ENCODE results near the gene NADK2.

NADK2 gene

DNA sequence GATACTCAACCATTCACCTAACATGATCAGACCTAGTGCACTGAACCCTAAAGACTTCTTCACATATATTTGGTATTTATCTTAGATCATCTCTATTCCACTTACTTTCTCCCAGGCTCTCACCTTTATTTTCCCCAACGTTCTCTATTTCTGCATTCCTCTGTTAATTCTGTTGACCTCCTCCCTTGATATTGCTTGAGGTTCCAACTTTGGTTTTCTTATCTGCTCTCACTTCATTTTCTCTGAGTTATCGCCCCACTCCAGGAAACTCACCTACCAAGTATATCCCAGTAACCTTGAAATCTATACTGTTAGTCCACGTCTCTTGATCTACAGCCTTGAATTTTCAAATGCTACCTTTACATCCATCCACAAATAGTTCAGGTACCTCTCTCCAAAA, 9.2 kb downstream of the NADK2 start:
- no peaks in the 10 kb centered on the region for H3K9me2 ChIP-seq (replicated peaks; ENCODE audit: control insufficient read depth, low read length)
- H3F3A ChIP-seq (ENCODE audit: control insufficient read depth, insufficient read depth), result peaks cover 5% of the 10 kb centered on the region
- H3K79me2 ChIP-seq (ENCODE audit: control insufficient read depth, low read length), result peaks cover 79% of the 10 kb centered on the region
- TF ChIP-seq, protein P1, sequence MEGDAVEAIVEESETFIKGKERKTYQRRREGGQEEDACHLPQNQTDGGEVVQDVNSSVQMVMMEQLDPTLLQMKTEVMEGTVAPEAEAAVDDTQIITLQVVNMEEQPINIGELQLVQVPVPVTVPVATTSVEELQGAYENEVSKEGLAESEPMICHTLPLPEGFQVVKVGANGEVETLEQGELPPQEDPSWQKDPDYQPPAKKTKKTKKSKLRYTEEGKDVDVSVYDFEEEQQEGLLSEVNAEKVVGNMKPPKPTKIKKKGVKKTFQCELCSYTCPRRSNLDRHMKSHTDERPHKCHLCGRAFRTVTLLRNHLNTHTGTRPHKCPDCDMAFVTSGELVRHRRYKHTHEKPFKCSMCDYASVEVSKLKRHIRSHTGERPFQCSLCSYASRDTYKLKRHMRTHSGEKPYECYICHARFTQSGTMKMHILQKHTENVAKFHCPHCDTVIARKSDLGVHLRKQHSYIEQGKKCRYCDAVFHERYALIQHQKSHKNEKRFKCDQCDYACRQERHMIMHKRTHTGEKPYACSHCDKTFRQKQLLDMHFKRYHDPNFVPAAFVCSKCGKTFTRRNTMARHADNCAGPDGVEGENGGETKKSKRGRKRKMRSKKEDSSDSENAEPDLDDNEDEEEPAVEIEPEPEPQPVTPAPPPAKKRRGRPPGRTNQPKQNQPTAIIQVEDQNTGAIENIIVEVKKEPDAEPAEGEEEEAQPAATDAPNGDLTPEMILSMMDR (IDR thresholded peaks at IDR 0.05; ENCODE audit: low read depth, low read length, poor library complexity, severe bottlenecking), result no peak
- no peak for TF ChIP-seq EZH2phosphoT487 (IDR thresholded peaks at IDR 0.05; ENCODE audit: borderline replicate concordance, low read length)
- H3K27ac ChIP-seq (ENCODE audit: low read depth, low read length), result no peak overlapping the region
- H3K4me1 ChIP-seq (ENCODE audit: control insufficient read depth, low read length), result peaks cover 38% of the 10 kb centered on the region
- no peaks in the 10 kb centered on the region for H4K20me1 ChIP-seq (ENCODE audit: control insufficient read depth, insufficient read depth, low read depth, low read length)
- peaks cover 13% of the 10 kb centered on the region for H3K36me3 ChIP-seq (ENCODE audit: control insufficient read depth, low read length)
- peaks cover 6% of the 10 kb centered on the region for H3K9me3 ChIP-seq (ENCODE audit: control insufficient read depth, insufficient read depth, low read length)
- no peak overlapping the region for H3K4me2 ChIP-seq (ENCODE audit: low read length)
- no peaks in the 10 kb centered on the region for H3K27me3 ChIP-seq (ENCODE audit: control insufficient read depth, low read length)
- H3K4me3 ChIP-seq (ENCODE audit: low read length), result no peak overlapping the region

DNA sequence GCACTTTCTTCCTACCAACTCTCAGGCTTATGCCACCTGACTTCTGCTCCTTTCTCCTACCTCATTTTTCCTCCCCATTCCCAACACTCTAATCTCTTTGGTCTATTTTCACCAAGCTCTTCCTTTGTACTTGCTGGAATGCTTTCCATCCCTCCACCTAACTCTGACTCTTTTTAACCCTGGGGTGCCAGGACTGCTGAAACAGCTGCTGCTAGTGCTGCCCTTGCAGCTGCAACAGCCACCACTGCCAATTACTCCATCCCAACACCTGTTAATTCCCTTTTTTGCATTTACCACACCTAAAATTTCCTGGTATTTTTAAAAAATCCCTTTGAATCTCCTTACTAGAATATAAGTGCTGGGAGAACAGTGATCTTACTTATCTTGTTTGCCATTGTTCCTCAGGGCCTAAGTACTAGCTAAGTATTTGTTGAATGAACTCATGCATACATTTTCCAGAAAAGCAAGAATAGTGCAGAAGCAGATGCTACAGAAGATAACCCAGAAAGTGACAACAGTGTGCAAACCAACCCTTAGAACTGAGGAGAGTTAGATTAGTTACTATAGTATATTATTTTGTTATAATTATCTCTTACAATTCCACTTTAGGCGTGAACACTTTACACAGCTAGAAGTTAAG, 11.5 kb downstream of the NADK2 start:
- H3K27me3 ChIP-seq (ENCODE audit: control insufficient read depth, low read length), result no peaks in the 10 kb centered on the region
- H3K79me2 ChIP-seq (ENCODE audit: control insufficient read depth, low read length), result peaks cover 58% of the 10 kb centered on the region
- H3K36me3 ChIP-seq (ENCODE audit: control insufficient read depth, low read length), result peaks cover 15% of the 10 kb centered on the region
- no peaks in the 10 kb centered on the region for H4K20me1 ChIP-seq (ENCODE audit: control insufficient read depth, insufficient read depth, low read depth, low read length)
- H3K9me3 ChIP-seq (ENCODE audit: control insufficient read depth, insufficient read depth, low read length), result no peaks in the 10 kb centered on the region
- no peaks in the 10 kb centered on the region for H3F3A ChIP-seq (ENCODE audit: control insufficient read depth, insufficient read depth)
- H3K4me2 ChIP-seq (ENCODE audit: low read length), result no peak overlapping the region
- peaks cover 17% of the 10 kb centered on the region for H3K4me1 ChIP-seq (ENCODE audit: control insufficient read depth, low read length)
- no peak overlapping the region for H3K4me3 ChIP-seq (ENCODE audit: low read length)
- no peaks in the 10 kb centered on the region for H3K9me2 ChIP-seq (replicated peaks; ENCODE audit: control insufficient read depth, low read length)
- TF ChIP-seq, protein P1 (IDR thresholded peaks at IDR 0.05; ENCODE audit: low read depth, low read length, poor library complexity, severe bottlenecking), result no peak
- no peak overlapping the region for H3K27ac ChIP-seq (ENCODE audit: low read depth, low read length)

DNA sequence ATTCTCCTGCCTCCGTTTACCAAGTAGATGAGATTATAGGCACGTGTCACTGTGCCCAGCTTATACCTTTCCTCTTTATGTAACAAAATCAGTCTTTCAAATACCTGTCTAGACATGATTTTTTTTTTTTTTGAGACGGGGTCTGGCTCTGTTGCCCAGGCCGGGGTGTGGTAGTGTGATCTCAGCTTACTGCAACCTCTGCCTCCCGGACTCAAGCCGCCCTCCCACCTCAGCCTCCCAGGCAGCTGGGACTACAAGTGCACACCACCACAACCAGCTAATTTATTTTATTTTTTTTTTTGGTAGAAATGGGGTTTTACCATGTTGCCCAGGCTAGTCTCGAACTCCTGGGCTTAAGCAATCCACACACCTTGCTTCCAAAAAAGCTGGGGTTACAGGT, 13.2 kb downstream of the NADK2 start:
- Histone ChIP-seq H3K4me3 (ENCODE audit: low read length) (no peak overlapping the region), H3K4me1 (ENCODE audit: control insufficient read depth, low read length) (peaks cover 13% of the 10 kb centered on the region), H3K4me2 (ENCODE audit: low read length) (no peak overlapping the region), H3K79me2 (ENCODE audit: control insufficient read depth, low read length) (peaks cover 47% of the 10 kb centered on the region), H4K20me1 (ENCODE audit: control insufficient read depth, insufficient read depth, low read depth, low read length) (no peaks in the 10 kb centered on the region), H3K27ac (ENCODE audit: low read depth, low read length) (no peak overlapping the region), H3K9me2 (replicated peaks; ENCODE audit: control insufficient read depth, low read length) (no peaks in the 10 kb centered on the region), H3F3A (ENCODE audit: control insufficient read depth, insufficient read depth) (no peaks in the 10 kb centered on the region), H3K36me3 (ENCODE audit: control insufficient read depth, low read length) (peaks cover 30% of the 10 kb centered on the region), H3K9me3 (ENCODE audit: control insufficient read depth, insufficient read depth, low read length) (no peaks in the 10 kb centered on the region), H3K27me3 (ENCODE audit: control insufficient read depth, low read length) (no peaks in the 10 kb centered on the region)
- TF ChIP-seq, protein P1 (IDR thresholded peaks at IDR 0.05; ENCODE audit: low read depth, low read length, poor library complexity, severe bottlenecking), result no peak
- no peak for TF ChIP-seq EZH2phosphoT487 (IDR thresholded peaks at IDR 0.05; ENCODE audit: borderline replicate concordance, low read length)
